Pancreas (tissue), 10 donors: ENCODE data around the gene ZDHHC14. TPM values are rescaled to one million over a fixed set of nuclear protein-coding genes. Genes with fewer than 3 reads are reported as not detected.

Source experiments
- ATAC-seq, 4 donors: fragments of 200-7000 bp; cut with Tn5 transposase; one replicate each; pipeline versions ENCODE4 v1.8.0 to v1.9.1; 2020; ENCODE audit warnings: mild to moderate bottlenecking in 4 of 4, moderate library complexity in 4 of 4
- DNase-seq, 6 donors: peaks; one replicate each; pipeline ENCODE4 v3.0.0-alpha.2; 2020
- FAIRE-seq: peaks from 2 replicates; lab custom pipeline; 2012; peaks lifted over from hg19 to GRCh38; lab: Jason Lieb, UNC
- H3K27ac ChIP-seq, 4 donors: fragments of 200-600 bp; sonication (generic); 1 replicate in 3 of 4; 2 replicates in 1 of 4; pipeline versions ENCODE4 v1.5.0 to v1.8.0; 2020
- H3K27me3 ChIP-seq, 4 donors: fragments of 200-600 bp; one replicate each; pipeline ENCODE4 v1.8.0; 2021
- H3K36me3 ChIP-seq, 3 donors: fragments of 200-600 bp; sonication (generic) in 1 of 3; one replicate each; pipeline versions ENCODE4 v1.5.0 to v1.8.0; 2020 to 2021
- H3K4me1 ChIP-seq, 3 donors: fragments of 200-600 bp; one replicate each; pipeline ENCODE4 v1.8.0; 2021
- H3K4me3 ChIP-seq, 4 donors: fragments of 200-600 bp; sonication (generic) in 2 of 4; one replicate each; pipeline versions ENCODE4 v1.5.0 to v1.8.0; 2020 to 2021
- H3K9me3 ChIP-seq, 4 donors: fragments of 200-600 bp; one replicate each; pipeline ENCODE4 v1.8.0; 2021
- CTCF ChIP-seq, 4 donors: fragments of 200-600 bp; sonication (generic) in 3 of 4; IDR thresholded peaks; one replicate each; pipeline versions ENCODE4 v1.5.0 to v1.8.0; 2021; ENCODE audit warnings: antibody characterized with exemption in 4 of 4
- WGBS, 2 donors: extraction: QIAGEN DNeasy Blood & Tissue Kit; methylation state at CpG; one replicate each; pipeline ENCODE4 v1.1.7; 2013; 5-methylcytosine and 5-hydroxymethylcytosine counted together
- intact Hi-C, 3 donors: fragments of 100-400 bp; cut with DNase I; formaldehyde crosslinking; loops; one replicate each; pipeline versions ENCODE4 v1.11.1 to v1.14.2; 2022
- polyA plus RNA-seq, 2 donors: library from polyadenylated mRNA; stranded (reverse); fragments of 200-250 nt; gene quantifications; one replicate each; pipeline ENCODE4 v1.2.3, GENCODE V29; 2013
- total RNA-seq, 6 donors: library from RNA; stranded (reverse); fragmentation: NEBNext Ultra II Directional in 4 of 6; extraction: Animal tissue kit (Norgen Biotek cat#: 25700) in 4 of 6; gene quantifications; one replicate each; pipeline versions ENCODE4 v1.2.1 to v1.2.4, GENCODE V29; 2021 to 2023
- donor health status: healthy with polysubstance abuse.
- donor health status: DM: no; HTN: no; CAD: no; lungs with moderate emphysema.
- donor health status: DM: no; HTN: no; CAD: no.
- donor health status: control.
- donor health status: control.
- donor health status: Bipolar disorder and iron deficiency.
- donor health status: DM: yes; HTN: yes; CAD: no.
- donor health status: DM: no; HTN: no; CAD: no.
- donor health status: DM: no; HTN: no; CAD: no.
- donor health status: DM: yes; HTN: yes; CAD: no.

Gene ZDHHC14
- total and polyA plus RNA-seq, 8 donors = 3.1 to 9.9 (median 4.5) TPM

DNA sequence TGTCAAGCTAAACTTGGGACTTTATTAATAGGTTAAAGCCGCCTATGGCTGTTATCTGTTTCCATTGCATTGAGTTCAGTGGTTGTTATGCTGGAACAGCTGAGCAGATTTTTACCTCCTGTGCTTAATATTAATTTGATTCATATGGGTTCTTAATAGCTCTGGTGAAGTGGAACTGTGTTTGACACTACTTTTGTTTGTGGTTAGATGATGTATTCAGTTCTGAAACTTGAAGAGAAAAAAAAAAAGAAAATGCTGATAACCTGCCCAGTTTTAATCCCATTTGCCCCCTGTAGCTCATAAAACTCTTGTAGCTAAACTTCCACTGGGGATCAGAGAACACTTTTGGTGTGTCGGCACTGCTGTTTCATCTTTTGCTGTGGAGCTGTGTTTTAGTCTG is 117.8 kb downstream of the ZDHHC14 start:
- peaks cover 0 to 8% (median 0%) of the 10 kb centered on the region in 3 donors for H3K4me1 ChIP-seq
- intact Hi-C loops = no loop called here
- 87 to 95% methylated on average over 2 of the region's 2 CpGs for WGBS, 2 donors
- H3K27me3 ChIP-seq = no peaks in the 10 kb centered on the region
- H3K4me3 ChIP-seq = no peak overlapping the region
- H3K9me3 ChIP-seq = no peaks in the 10 kb centered on the region
- ATAC-seq = no peak
- no peak overlapping the region for H3K27ac ChIP-seq
- no peak for TF ChIP-seq CTCF (IDR thresholded peaks at IDR 0.05)
- no peaks in the 10 kb centered on the region for H3K36me3 ChIP-seq
- no peak for DNase-seq
- no peak for FAIRE-seq

GRCh38 chr6:157500022-157500421 is 119.0 kb downstream of the ZDHHC14 start:
- WGBS, 2 donors = 88 to 100% methylated on average over 1 of the region's 1 CpG
- no peak overlapping the region for H3K4me3 ChIP-seq
- H3K4me1 ChIP-seq = peaks cover 0 to 3% (median 0%) of the 10 kb centered on the region in 3 donors
- H3K27me3 ChIP-seq = no peaks in the 10 kb centered on the region
- intact Hi-C loops = no loop called here
- DNase-seq (no peak), FAIRE-seq (no peak), ATAC-seq (no peak)
- no peak for TF ChIP-seq CTCF (IDR thresholded peaks at IDR 0.05)
- H3K27ac ChIP-seq = no peak overlapping the region
- H3K9me3 ChIP-seq = no peaks in the 10 kb centered on the region
- no peaks in the 10 kb centered on the region for H3K36me3 ChIP-seq

DNA sequence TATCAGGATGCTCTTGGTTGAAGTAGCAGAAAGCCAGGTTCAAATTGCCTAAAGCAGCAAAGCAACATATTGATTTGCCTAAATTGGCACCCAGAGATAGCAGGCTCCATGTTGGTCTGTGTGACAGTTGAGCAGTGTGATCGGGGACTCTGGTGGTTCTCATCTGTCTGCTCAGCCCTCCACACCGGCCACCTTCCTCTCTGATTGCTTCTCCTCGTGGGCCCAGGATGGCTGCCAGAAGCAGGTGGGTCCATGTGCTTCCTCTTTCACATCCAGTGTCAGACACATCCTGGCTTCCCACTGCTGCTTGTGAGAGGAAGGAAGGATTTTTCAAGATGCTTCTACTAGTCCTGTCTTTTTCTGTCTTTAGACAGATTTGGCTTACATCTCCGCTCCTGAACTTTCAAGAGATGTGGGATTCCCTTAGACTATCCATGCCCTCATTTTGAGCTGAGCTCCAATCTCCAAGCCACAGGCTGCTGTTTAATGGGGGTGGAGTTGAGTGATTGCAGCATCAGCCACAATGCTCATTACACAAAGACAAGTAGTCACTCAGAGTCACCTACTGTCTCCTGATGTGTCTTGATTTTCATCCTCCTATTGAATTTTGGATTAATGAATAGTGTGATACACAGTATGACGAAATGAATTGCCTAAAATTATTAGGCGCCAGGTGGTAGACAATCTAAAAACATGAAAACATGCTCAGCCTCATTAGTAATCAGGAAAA is 122.2 kb downstream of the ZDHHC14 start:
- intact Hi-C loops = no loop called here
- H3K4me3 ChIP-seq = no peak overlapping the region
- TF ChIP-seq CTCF (IDR thresholded peaks at IDR 0.05) = no peak
- H3K36me3 ChIP-seq = no peaks in the 10 kb centered on the region
- H3K27ac ChIP-seq = no peak overlapping the region
- 75 to 93% methylated on average over 6 of the region's 6 CpGs for WGBS, 2 donors
- no peak for ATAC-seq
- no peaks in the 10 kb centered on the region for H3K27me3 ChIP-seq
- H3K4me1 ChIP-seq = no peaks in the 10 kb centered on the region
- no peak for FAIRE-seq
- peaks cover 0 to 3% (median 0%) of the 10 kb centered on the region in 4 donors for H3K9me3 ChIP-seq
- DNase-seq = no peak

GRCh38 chr6:157505912-157506491 is 125.0 kb downstream of the ZDHHC14 start:
- Histone ChIP-seq H3K27me3 (no peaks in the 10 kb centered on the region), H3K9me3 (peaks cover 0 to 3% (median 0%) of the 10 kb centered on the region in 4 donors), H3K36me3 (no peaks in the 10 kb centered on the region), H3K4me3 (no peak overlapping the region), H3K4me1 (no peaks in the 10 kb centered on the region), H3K27ac (no peak overlapping the region)
- intact Hi-C loops = no loop called here
- DNase-seq = no peak
- WGBS, 2 donors = 95 to 98% methylated on average over 3 of the region's 3 CpGs
- no peak for ATAC-seq
- no peak for FAIRE-seq
- no peak for TF ChIP-seq CTCF (IDR thresholded peaks at IDR 0.05)
